Measurements from ENCODE around the gene SPN. TPM values are rescaled to one million over a fixed set of nuclear protein-coding genes. Genes with fewer than 3 reads are reported as not detected.
"Not testable (repeated sequence)": the region's sequence is repeated elsewhere in the genome, so short reads cannot be mapped to it uniquely, and the experiment has no call there.

Gene SPN
- total RNA-seq, 1 experiment from 2014 or later, result 1.8 TPM

GRCh38 chr16:29646947-29647346, 16.1 kb upstream of the SPN start:
- DNase-seq (ENCODE audit: low read depth), result no peak

- DNase-seq (ENCODE audit: low read depth), result no peak
Measured at GRCh38 chr16:29649588-29650494, 13.2 kb upstream of the SPN start.

GRCh38 chr16:29650771-29651170, 12.3 kb upstream of the SPN start:
- DNase-seq (ENCODE audit: low read depth), result no peak

GRCh38 chr16:29651774-29652349, 11.2 kb upstream of the SPN start:
- no peak for DNase-seq (ENCODE audit: low read depth)

- DNase-seq (ENCODE audit: low read depth), result no peak
Measured at GRCh38 chr16:29653471-29653870, 9.6 kb upstream of the SPN start.

GRCh38 chr16:29653890-29654289, 9.2 kb upstream of the SPN start:
- not testable (repeated sequence) for DNase-seq (ENCODE audit: low read depth)

GRCh38 chr16:29656688-29657523, 6.1 kb upstream of the SPN start:
- DNase-seq (ENCODE audit: low read depth), result no peak

- peak; percentile 15 for DNase-seq (ENCODE audit: low read depth)
Measured at GRCh38 chr16:29658705-29659104, 4.3 kb upstream of the SPN start.

- no peak for DNase-seq (ENCODE audit: low read depth)
Measured at GRCh38 chr16:29662000-29662728, 883 bp upstream of the SPN start.

GRCh38 chr16:29662729-29663015, 375 bp upstream of the SPN start:
- DNase-seq (ENCODE audit: low read depth), result no peak

GRCh38 chr16:29663807-29664090, 702 bp downstream of the SPN start:
- no peak for DNase-seq (ENCODE audit: low read depth)

GRCh38 chr16:29664091-29664921, 1.3 kb downstream of the SPN start:
- no peak for DNase-seq (ENCODE audit: low read depth)

- no peak for DNase-seq (ENCODE audit: low read depth)
Measured at GRCh38 chr16:29665294-29666077, 2.4 kb downstream of the SPN start.

GRCh38 chr16:29667322-29667610, 4.2 kb downstream of the SPN start:
- DNase-seq (ENCODE audit: low read depth), result not testable (repeated sequence)

GRCh38 chr16:29667755-29668154, 4.7 kb downstream of the SPN start:
- DNase-seq (ENCODE audit: low read depth), result no peak

- DNase-seq (ENCODE audit: low read depth), result no peak
Measured at GRCh38 chr16:29668267-29668666, 5.2 kb downstream of the SPN start.

GRCh38 chr16:29673501-29673900, 10.5 kb downstream of the SPN start:
- DNase-seq (ENCODE audit: low read depth), result no peak

GRCh38 chr16:29674188-29674587, 11.1 kb downstream of the SPN start:
- peak; percentile 21 for DNase-seq (ENCODE audit: low read depth)

- DNase-seq (ENCODE audit: low read depth), result peak; percentile 32
Measured at GRCh38 chr16:29675811-29676643, 13.0 kb downstream of the SPN start.
